OCI-LY3 (cell line): ENCODE results near the gene PNLIPRP2.

ENCODE experiments used
- CTCF ChIP-seq: fragments of 200-600, 300-600 bp; sonication (generic); IDR thresholded peaks from 2 replicates; pipeline ENCODE4 v1.5.1; 2014; ENCODE audit warnings: antibody characterized with exemption, low read length, low read depth
- EZH2phosphoT487 ChIP-seq: fragments of 200-600 bp; shearing (Covaris generic); IDR thresholded peaks from 2 replicates; pipeline ENCODE4 v1.6.1; 2018; ENCODE audit warnings: antibody characterized with exemption, mixed run types, low read depth

GRCh38 chr10:116599991-116600390 lies 20.8 kb upstream of the PNLIPRP2 start:
- TF ChIP-seq CTCF = no peak
- TF ChIP-seq EZH2phosphoT487 = no peak
